GM19467 (cell line): Measurements from ENCODE around the gene INPP5A.
A peak's percentile ranks its signal among the peaks of the same experiment; 100 is the strongest.
"Not testable (repeated sequence)": the region's sequence is repeated elsewhere in the genome, so short reads cannot be mapped to it uniquely, and the experiment has no call there.

Experiments used
- ATAC-seq: cut with Tn5 transposase; IDR thresholded peaks from one replicate; pipeline ENCODE4 v1.9.1; 2021; ENCODE audit warnings: mild to moderate bottlenecking, moderate library complexity; ENCODE audit not compliant: unreplicated experiment

INPP5A gene

DNA sequence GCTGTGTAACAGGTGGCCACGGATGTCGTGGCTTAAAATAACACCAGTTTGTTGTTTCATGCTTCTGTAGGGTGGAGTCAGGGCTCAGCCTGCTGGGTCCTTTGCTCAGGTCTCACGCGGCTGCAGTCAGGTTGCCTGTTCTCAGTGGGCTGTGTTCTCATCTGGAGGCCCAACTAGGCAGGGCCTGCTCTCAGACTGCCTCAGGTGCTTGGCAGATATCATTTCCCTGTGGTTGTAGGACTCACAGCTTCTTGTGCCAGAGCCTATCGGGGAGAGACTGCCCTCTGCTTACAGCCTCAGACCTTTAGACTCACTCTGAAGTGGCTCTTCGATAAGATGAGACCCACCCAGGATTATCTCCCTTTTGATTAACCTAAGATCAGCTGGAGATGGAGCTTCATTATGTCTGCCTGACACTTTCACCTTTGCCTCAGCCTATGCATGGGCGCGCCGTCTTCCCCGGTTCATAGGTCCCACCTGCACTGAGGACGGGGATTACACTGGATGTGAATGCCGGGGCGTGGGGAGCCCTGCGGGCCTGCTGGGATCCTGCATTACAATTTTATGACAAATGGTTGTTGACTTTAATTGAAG, 55.3 kb downstream of the INPP5A start:
- ATAC-seq, result no peak

GRCh38 chr10:132593389-132593788, 55.8 kb downstream of the INPP5A start:
- peak; percentile 54 for ATAC-seq

DNA sequence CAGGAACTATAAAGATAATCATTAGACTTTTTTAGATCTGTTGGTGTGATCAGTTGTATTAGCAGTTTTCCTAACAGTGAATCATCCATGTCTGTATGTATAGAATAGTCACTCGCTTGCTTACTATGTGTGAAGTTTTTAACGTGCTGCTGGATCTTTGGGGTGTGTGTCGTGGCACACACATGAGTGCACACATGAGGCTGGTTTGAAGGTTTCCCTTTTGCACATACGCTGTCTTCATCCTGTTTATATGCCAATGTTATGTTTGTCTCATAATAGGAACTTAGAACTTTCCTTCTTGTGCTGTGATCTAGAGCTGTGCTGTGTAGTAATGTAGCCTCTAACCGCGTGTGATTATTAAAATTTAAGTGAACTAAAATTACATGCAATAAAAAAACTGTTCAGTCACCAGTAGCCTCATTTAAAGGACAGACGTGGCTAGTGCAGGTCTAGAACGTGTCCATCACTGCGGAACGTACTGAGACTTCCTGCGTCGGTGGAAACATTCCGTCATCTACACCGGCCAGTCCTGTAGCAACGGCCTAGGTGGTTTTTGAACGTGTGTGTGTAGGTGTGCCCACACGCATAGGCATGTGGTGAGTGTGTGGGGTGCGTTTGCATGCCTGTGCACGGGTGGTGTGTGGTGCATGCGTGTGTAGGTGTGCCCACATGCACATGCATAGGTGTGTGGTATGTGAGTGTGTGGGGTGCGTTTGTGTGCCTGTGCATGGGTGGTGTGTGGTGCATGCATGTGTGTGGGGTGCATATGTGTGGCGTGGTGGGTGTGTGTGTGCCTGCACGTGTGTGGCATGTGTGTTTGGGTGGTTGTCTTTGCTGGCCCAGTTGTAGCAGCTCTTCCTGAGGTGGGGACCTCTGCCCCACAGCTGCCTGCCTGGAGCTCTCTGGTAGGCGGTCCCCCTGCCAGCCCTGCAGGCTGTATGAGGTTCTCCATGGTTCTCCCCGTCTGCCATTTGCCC, 56.6 kb downstream of the INPP5A start:
- ATAC-seq, result peak; percentile 64

DNA sequence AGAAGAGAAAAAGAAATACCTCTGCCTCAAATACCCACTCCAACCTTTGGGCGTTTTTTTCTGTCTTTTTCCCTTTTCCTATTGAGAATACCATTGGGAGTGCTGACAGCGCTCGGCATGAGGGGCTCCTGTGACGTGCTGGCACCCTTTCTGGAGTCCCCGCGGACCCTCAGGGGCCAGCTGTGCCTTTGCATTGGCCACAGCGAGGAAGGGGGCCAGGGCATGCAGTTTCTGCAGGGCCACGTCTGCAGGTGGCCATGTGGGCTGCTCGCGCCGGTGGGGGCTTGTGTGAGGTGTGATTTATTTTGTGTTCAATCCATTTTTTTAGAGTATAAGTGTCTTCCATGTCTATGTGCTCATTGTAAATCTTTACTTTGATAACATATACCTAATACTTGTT, 57.4 kb downstream of the INPP5A start:
- no peak for ATAC-seq

- ATAC-seq, result no peak
Measured at GRCh38 chr10:132595854-132596253, 58.3 kb downstream of the INPP5A start.

GRCh38 chr10:132596742-132597279, 59.2 kb downstream of the INPP5A start:
- ATAC-seq, result no peak

DNA sequence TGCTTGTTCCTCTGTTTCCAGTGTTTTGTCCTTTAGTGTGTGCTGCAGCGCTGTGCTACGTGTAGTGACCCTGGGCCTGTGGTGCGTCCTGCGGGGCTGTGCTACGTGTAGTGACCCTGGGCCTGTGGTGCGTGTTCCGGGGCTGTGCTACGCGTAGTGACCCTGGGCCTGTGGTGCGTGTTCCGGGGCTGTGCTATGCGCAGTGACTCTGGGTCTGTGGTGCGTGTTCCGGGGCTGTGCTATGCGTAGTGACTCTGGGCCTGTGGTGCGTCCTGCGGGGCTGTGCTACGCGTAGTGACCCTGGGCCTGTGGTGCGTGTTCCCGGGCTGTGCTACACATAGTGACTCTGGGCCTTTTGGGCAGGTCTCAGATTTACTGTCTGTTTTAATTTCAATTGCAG, 60.1 kb downstream of the INPP5A start:
- no peak for ATAC-seq

GRCh38 chr10:132599023-132599618, 61.5 kb downstream of the INPP5A start:
- not testable (repeated sequence) for ATAC-seq

DNA sequence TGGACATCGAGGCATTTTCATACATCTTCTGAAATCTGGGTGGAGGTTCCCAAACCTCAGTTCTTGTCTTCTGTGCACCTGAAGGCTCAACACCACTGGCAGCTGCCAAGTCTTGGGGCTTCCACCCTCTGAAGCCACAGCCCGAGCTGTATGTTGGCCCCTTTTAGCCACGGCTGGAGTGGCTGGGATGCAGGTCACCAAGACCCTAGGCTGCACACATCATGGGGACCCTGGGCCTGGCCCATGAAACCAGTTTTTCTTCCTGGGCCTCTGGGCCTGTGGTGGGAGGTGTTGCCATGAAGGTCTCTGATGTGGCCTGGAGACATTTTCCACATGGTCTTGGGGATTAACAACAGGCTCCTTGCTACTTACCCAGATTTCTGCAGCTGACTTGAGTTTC, 62.1 kb downstream of the INPP5A start:
- no peak for ATAC-seq

DNA sequence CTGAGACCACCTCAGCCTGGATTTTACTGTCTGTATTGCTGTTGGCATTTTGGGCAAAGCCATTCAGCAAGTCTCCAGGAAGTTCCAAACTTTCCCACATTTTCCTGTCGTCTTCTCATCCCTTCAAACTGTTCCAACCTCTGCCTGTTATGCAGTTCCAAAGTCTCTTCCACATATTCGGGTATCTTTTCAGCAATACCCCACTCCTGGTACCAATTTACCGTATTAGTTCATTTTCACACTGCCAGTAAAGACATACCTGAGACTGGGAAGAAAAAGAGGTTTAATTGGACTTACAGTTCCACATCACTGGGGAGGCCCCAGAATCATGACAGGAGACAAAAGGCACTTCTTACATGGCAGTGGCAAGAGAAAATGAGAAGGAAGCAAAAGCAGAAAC, 62.8 kb downstream of the INPP5A start:
- ATAC-seq, result no peak

- ATAC-seq, result no peak
Measured at GRCh38 chr10:132601567-132601966, 64.0 kb downstream of the INPP5A start.

- ATAC-seq, result no peak
Measured at GRCh38 chr10:132602614-132603013, 65.0 kb downstream of the INPP5A start.

GRCh38 chr10:132603851-132604533, 66.4 kb downstream of the INPP5A start:
- ATAC-seq, result no peak

GRCh38 chr10:132604686-132605085, 67.1 kb downstream of the INPP5A start:
- ATAC-seq, result no peak

DNA sequence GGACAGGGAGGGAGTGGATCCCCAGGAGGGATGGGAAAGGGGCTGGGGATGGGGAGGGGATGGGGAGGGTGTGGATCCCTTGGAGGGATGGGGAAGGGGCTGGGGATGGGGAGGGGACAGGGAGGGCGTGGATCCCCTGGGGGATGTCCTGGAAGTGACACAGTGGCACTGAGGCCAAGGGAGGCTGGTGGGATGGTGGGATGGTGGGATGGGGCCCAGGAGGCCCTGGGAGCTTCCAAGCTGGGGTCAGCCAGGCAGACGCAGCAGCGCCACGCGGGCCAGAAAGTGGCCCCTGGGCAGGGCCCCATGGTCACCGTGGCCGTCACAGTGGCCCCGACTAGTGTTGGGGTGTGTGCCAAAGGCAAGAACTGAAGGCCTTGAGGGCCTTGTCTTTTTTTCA, 67.8 kb downstream of the INPP5A start:
- no peak for ATAC-seq

DNA sequence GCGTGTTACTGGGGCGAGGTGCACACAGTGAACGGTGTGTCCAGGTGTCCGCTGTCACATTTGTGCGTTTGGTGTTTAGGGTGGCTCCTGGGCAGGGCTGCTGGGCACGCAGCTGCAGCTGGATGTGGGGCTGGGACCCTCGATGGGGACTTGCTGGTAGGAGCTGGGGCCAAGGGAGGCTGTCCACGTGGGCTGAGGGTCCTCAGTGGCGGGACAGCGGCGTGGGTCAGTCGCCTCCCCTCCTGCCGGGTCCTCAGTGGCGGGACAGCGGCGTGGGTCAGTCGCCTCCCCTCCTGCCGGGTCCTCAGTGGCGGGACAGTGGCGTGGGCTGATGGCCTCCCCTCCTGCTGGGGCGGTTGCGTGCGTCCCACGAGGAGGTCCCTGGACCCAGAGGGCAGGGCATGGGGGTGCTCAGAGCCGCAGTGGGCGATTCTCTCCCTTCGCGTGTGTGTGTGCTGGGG, 68.5 kb downstream of the INPP5A start:
- ATAC-seq, result no peak

- no peak for ATAC-seq
Measured at GRCh38 chr10:132606536-132607316, 69.1 kb downstream of the INPP5A start.

- no peak for ATAC-seq
Measured at GRCh38 chr10:132607491-132607890, 69.9 kb downstream of the INPP5A start.

- no peak for ATAC-seq
Measured at GRCh38 chr10:132607961-132608495, 70.4 kb downstream of the INPP5A start.
